ENCODE measurements around the gene COPS8.

The COPS8 gene

GRCh38 chr2:237085248-237086221 is at the start of gene COPS8:
Gene COPS8 (plus strand): TSS chr2:237085889. CDS start chr2:237085965, 76 bp downstream.
- peak; percentile 84 for DNase-seq

- DNase-seq: no peak
Observed at GRCh38 chr2:237039301-237040031, 46.2 kb upstream of the COPS8 start.

GRCh38 chr2:237041231-237041630 is 44.5 kb upstream of the COPS8 start:
- DNase-seq: no peak

- no peak for DNase-seq
Observed at GRCh38 chr2:237042101-237042500, 43.6 kb upstream of the COPS8 start.

- DNase-seq: no peak
Observed at GRCh38 chr2:237043866-237044265, 41.8 kb upstream of the COPS8 start.

- no peak for DNase-seq
Observed at GRCh38 chr2:237044281-237044680, 41.4 kb upstream of the COPS8 start.

- no peak for DNase-seq
Observed at GRCh38 chr2:237045449-237045848, 40.2 kb upstream of the COPS8 start.

GRCh38 chr2:237048595-237048994 is 37.1 kb upstream of the COPS8 start:
- peak; percentile 2 for DNase-seq

GRCh38 chr2:237051861-237052260 is 33.8 kb upstream of the COPS8 start:
- DNase-seq: no peak

GRCh38 chr2:237053066-237053465 is 32.6 kb upstream of the COPS8 start:
- no peak for DNase-seq

GRCh38 chr2:237055386-237056100 is 30.1 kb upstream of the COPS8 start:
- no peak for DNase-seq

GRCh38 chr2:237056287-237056875 is 29.3 kb upstream of the COPS8 start:
- no peak for DNase-seq

GRCh38 chr2:237057107-237057506 is 28.6 kb upstream of the COPS8 start:
- no peak for DNase-seq

- no peak for DNase-seq
Observed at GRCh38 chr2:237057893-237058300, 27.8 kb upstream of the COPS8 start.

- DNase-seq: no peak
Observed at GRCh38 chr2:237058423-237058822, 27.3 kb upstream of the COPS8 start.

GRCh38 chr2:237059155-237059875 is 26.4 kb upstream of the COPS8 start:
- DNase-seq: no peak

GRCh38 chr2:237060534-237061312 is 25.0 kb upstream of the COPS8 start:
- peak; percentile 75 for DNase-seq

GRCh38 chr2:237061356-237061755 is 24.3 kb upstream of the COPS8 start:
- no peak for DNase-seq

- no peak for DNase-seq
Observed at GRCh38 chr2:237062585-237062984, 23.1 kb upstream of the COPS8 start.

GRCh38 chr2:237064203-237065070 is 21.3 kb upstream of the COPS8 start:
- DNase-seq: peak; percentile 57

All from NCI-H2171 treated with DMSO at 0.1 percent for 48 hours (cell line).